ENCODE results near the gene DPP6. TPM values are rescaled to one million over a fixed set of nuclear protein-coding genes. Genes with fewer than 3 reads are reported as not detected.

The DPP6 gene
- total RNA-seq, 2 donors from 2014 or later = 0.99 to 1.8 TPM

DNA sequence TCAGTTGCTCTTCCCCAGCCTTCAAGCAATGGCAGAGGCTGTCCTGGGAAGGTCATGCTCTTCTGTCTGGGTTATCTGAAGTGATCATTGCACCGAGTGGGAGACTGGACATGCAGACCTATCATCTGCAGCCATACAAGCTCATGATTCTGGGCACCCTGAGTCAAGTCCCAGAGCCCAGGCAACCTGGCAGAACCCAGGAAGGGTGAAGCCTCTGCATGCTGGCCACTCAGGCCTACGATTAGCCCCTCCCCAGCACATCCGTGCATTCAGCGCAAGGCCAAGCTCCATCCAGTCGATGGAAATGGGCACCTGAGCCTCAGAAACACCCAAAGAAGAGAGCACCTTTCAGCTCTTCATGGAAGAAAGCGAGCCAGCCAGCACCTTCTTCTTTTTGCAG, 688.9 kb downstream of the DPP6 start:
- ATAC-seq (no peak), DNase-seq (no peak)
- Histone ChIP-seq H3K4me3 (no peak overlapping the region), H3K27me3 (no peaks in the 10 kb centered on the region), H3K9me3 (no peaks in the 10 kb centered on the region), H3K27ac (no peak overlapping the region), H3K36me3 (replicated peaks in 1 of 2; ENCODE audit: insufficient read depth in 1 of 2, low read depth in 2 of 2) (no peaks in the 10 kb centered on the region), H3K4me1 (no peaks in the 10 kb centered on the region)
- TF ChIP-seq POLR2A (IDR thresholded peaks at IDR 0.05) (no peak), CTCF (IDR thresholded peaks at IDR 0.05) (no peak)
- WGBS, 2 donors = 78% methylated on average over 6 of the region's 6 CpGs
- intact Hi-C loops (cut with DNase I) = no loop called here

DNA sequence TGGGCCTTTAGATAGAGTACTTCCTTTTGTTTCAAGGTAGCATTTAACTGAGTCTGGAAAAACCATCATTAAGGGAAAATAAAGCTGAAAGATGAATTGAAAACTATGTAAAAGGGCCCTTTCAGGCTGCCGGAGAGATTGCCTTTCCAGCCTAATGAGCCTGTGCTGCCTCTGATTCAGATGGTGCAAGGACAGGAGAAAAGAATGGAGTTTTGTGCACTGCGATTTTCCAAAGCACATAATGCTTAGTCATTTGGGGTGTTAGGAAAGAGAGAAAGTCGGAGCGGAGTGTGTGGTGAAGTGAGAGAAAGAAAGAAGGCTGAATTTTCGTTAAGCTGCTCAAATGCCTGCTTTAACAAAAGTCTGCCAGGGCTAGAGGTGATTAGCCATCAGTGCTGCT, 691.0 kb downstream of the DPP6 start:
- 73 to 78% methylated on average over 5 of the region's 5 CpGs for WGBS, 2 donors

GRCh38 chr7:154744256-154744860, 692.2 kb downstream of the DPP6 start:
- TF ChIP-seq CTCF (IDR thresholded peaks at IDR 0.05) = peak; percentile 74 to 82 (median 77)
- no peak for TF ChIP-seq POLR2A (IDR thresholded peaks at IDR 0.05)
- ATAC-seq (no peak), DNase-seq (peak; percentile 15 to 66 (median 57))
- H3K4me1 ChIP-seq = no peaks in the 10 kb centered on the region
- WGBS, 2 donors = 21% methylated on average over 15 of the region's 15 CpGs
- no peaks in the 10 kb centered on the region for H3K9me3 ChIP-seq
- H3K4me3 ChIP-seq = no peak overlapping the region
- H3K36me3 ChIP-seq (replicated peaks in 1 of 2; ENCODE audit: insufficient read depth in 1 of 2, low read depth in 2 of 2) = no peaks in the 10 kb centered on the region
- intact Hi-C loops (cut with DNase I) = no loop called here
- H3K27ac ChIP-seq = no peak overlapping the region
- no peaks in the 10 kb centered on the region for H3K27me3 ChIP-seq

More for the DNA sequence above, 691.0 kb downstream of the DPP6 start:
- ATAC-seq (no peak), DNase-seq (no peak)
- TF ChIP-seq POLR2A (IDR thresholded peaks at IDR 0.05) (no peak), CTCF (IDR thresholded peaks at IDR 0.05) (no peak)
- Histone ChIP-seq H3K4me3 (no peak overlapping the region), H3K27ac (no peak overlapping the region), H3K36me3 (replicated peaks in 1 of 2; ENCODE audit: insufficient read depth in 1 of 2, low read depth in 2 of 2) (no peaks in the 10 kb centered on the region), H3K4me1 (no peaks in the 10 kb centered on the region), H3K27me3 (no peaks in the 10 kb centered on the region), H3K9me3 (no peaks in the 10 kb centered on the region)
- intact Hi-C loops (cut with DNase I) = no loop called here

DNA sequence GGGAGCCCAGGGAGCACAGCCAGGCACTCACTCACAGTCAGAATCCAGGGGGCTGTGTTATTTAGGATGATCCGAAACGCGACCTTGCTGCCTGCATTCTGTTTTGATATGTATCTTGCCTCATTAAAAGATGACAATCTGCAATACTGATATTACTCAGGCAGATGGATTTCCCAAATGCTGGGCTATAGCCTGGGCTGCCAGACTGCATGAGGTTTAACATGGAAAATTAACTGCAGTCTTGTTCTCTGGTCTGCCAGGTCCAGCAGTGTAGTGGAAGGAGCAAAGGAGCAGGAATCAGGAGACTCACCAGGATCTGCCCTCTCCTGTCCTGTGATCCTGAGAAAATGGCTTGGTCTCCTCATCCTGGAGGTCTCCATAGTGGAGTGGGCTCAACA, 692.7 kb downstream of the DPP6 start:
- 63 to 73% methylated on average over 3 of the region's 3 CpGs for WGBS, 2 donors
- no peaks in the 10 kb centered on the region for H3K36me3 ChIP-seq (replicated peaks in 1 of 2; ENCODE audit: insufficient read depth in 1 of 2, low read depth in 2 of 2)
- DNase-seq (no peak), ATAC-seq (no peak)
- TF ChIP-seq POLR2A (IDR thresholded peaks at IDR 0.05) (no peak), CTCF (IDR thresholded peaks at IDR 0.05) (no peak)
- H3K4me1 ChIP-seq = no peaks in the 10 kb centered on the region
- H3K27ac ChIP-seq = no peak overlapping the region
- H3K9me3 ChIP-seq = no peaks in the 10 kb centered on the region
- intact Hi-C loops (cut with DNase I) = loop anchor here (5.0 kb wide), 1 partner anchor 48 kb away; no protein-coding TSS in a partner anchor
- no peak overlapping the region for H3K4me3 ChIP-seq
- H3K27me3 ChIP-seq = no peaks in the 10 kb centered on the region
